ENCODE results near the gene EIF4EBP2. TPM values are rescaled to one million over a fixed set of nuclear protein-coding genes. Genes with fewer than 3 reads are reported as not detected.

EIF4EBP2 gene
- total and polyA plus RNA-seq, 8 donors: 63.8 to 81.4 (median 77.5) TPM

- H3K4me1 ChIP-seq: peaks cover 0 to 20% of the 10 kb centered on the region in 2 donors
- no peaks in the 10 kb centered on the region for H3K36me3 ChIP-seq
- peak in 2 of 4 donors; percentile 33 to 87 for DNase-seq
- peaks cover 0 to 13% of the 10 kb centered on the region in 2 donors for H3K27me3 ChIP-seq
- peak overlapping the region; percentile 70 to 86 for H3K4me3 ChIP-seq
- intact Hi-C loops (cut with DNase I): no loop called here
- ATAC-seq: peak; percentile 45
- peak overlapping the region; percentile 69 to 70 for H3K27ac ChIP-seq
- no peak for TF ChIP-seq CTCF (IDR thresholded peaks at IDR 0.05)
- H3K9me3 ChIP-seq: peaks cover 0 to 7% of the 10 kb centered on the region in 2 donors
Measured at GRCh38 chr10:70381471-70382421, 22.2 kb upstream of the EIF4EBP2 start.

DNA sequence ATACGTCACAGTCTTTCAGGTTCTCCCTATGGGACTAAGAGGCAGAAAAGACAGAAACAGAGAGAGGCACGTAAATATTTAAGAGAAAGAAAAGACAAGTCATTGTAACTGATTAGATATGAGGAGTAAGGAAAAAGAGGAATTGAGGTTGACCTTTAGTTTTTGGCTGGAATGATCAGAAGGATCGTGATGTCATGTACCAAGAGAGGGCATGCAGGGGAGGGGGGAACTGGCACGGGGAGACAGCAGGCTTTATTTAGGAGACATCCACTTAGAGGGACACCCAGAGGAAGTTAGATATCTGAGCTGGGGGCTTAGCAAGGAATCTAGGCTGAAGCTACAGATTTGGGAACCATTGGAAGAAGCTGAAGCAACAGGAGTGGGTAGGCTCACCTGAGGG is 12.3 kb upstream of the EIF4EBP2 start:
- Histone ChIP-seq H3K4me1 (peaks cover 0 to 7% of the 10 kb centered on the region in 2 donors), H3K36me3 (no peaks in the 10 kb centered on the region), H3K9me3 (no peaks in the 10 kb centered on the region), H3K27me3 (no peaks in the 10 kb centered on the region), H3K27ac (no peak overlapping the region), H3K4me3 (no peak overlapping the region)
- ATAC-seq: no peak
- no peak for TF ChIP-seq CTCF (IDR thresholded peaks at IDR 0.05)
- intact Hi-C loops (cut with DNase I): no loop called here
- DNase-seq: no peak

GRCh38 chr10:70396140-70396539 is 7.8 kb upstream of the EIF4EBP2 start:
- H3K4me3 ChIP-seq: no peak overlapping the region
- no peaks in the 10 kb centered on the region for H3K4me1 ChIP-seq
- intact Hi-C loops (cut with DNase I): no loop called here
- no peak for TF ChIP-seq CTCF (IDR thresholded peaks at IDR 0.05)
- no peak for ATAC-seq
- no peaks in the 10 kb centered on the region for H3K9me3 ChIP-seq
- H3K36me3 ChIP-seq: no peaks in the 10 kb centered on the region
- H3K27me3 ChIP-seq: no peaks in the 10 kb centered on the region
- no peak for DNase-seq
- no peak overlapping the region for H3K27ac ChIP-seq

- no peak for ATAC-seq
Measured at GRCh38 chr10:70399177-70399576, 4.8 kb upstream of the EIF4EBP2 start.

More at GRCh38 chr10:70399177-70399576, 4.8 kb upstream of the EIF4EBP2 start:
- no peak overlapping the region for H3K4me3 ChIP-seq
- H3K27ac ChIP-seq: no peak overlapping the region
- H3K4me1 ChIP-seq: peaks cover 0 to 6% of the 10 kb centered on the region in 2 donors
- H3K36me3 ChIP-seq: no peaks in the 10 kb centered on the region
- DNase-seq: no peak
- intact Hi-C loops (cut with DNase I): no loop called here
- no peak for TF ChIP-seq CTCF (IDR thresholded peaks at IDR 0.05)
- no peaks in the 10 kb centered on the region for H3K27me3 ChIP-seq
- no peaks in the 10 kb centered on the region for H3K9me3 ChIP-seq

Measured in left lung (tissue), 10 donors.